ENCODE measurements around the gene IL17RE. TPM values are rescaled to one million over a fixed set of nuclear protein-coding genes. Genes with fewer than 3 reads are reported as not detected.
A peak's percentile ranks its signal among the peaks of the same experiment; 100 is the strongest.

The IL17RE gene
- total and polyA plus RNA-seq, 9 of the 15 experiments (the other 6 are each of a cell fraction or from before 2014, with no cell fraction given) = 0.32 to 1.9 (median 0.51) TPM; not detected in 4

- TF ChIP-seq, protein P1, sequence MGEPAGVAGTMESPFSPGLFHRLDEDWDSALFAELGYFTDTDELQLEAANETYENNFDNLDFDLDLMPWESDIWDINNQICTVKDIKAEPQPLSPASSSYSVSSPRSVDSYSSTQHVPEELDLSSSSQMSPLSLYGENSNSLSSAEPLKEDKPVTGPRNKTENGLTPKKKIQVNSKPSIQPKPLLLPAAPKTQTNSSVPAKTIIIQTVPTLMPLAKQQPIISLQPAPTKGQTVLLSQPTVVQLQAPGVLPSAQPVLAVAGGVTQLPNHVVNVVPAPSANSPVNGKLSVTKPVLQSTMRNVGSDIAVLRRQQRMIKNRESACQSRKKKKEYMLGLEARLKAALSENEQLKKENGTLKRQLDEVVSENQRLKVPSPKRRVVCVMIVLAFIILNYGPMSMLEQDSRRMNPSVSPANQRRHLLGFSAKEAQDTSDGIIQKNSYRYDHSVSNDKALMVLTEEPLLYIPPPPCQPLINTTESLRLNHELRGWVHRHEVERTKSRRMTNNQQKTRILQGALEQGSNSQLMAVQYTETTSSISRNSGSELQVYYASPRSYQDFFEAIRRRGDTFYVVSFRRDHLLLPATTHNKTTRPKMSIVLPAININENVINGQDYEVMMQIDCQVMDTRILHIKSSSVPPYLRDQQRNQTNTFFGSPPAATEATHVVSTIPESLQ (CRISPR knock-in tag; IDR thresholded peaks at IDR 0.05) = no peak
- TF ChIP-seq, protein P2, sequence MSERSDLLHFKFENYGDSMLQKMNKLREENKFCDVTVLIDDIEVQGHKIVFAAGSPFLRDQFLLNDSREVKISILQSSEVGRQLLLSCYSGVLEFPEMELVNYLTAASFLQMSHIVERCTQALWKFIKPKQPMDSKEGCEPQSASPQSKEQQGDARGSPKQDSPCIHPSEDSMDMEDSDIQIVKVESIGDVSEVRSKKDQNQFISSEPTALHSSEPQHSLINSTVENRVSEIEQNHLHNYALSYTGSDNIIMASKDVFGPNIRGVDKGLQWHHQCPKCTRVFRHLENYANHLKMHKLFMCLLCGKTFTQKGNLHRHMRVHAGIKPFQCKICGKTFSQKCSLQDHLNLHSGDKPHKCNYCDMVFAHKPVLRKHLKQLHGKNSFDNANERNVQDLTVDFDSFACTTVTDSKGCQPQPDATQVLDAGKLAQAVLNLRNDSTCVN (CRISPR knock-in tag; IDR thresholded peaks at IDR 0.05) = no peak
- no peak for TF ChIP-seq E2F5 (CRISPR knock-in tag; IDR thresholded peaks at IDR 0.05)
Measured at GRCh38 chr3:9888540-9888939, 14.1 kb upstream of the IL17RE start (continued).

GRCh38 chr3:9889405-9889804 is 13.2 kb upstream of the IL17RE start:
- Histone ChIP-seq H3K4me1 (replicated peaks in 1 of 2; ENCODE audit: control insufficient read depth in 2 of 2, insufficient read depth in 2 of 2, low read length in 2 of 2) (peaks cover 21 to 25% of the 10 kb centered on the region in 2 experiments), H3K27ac (ENCODE audit: extremely low read depth, low read depth, low read length) (no peak overlapping the region), H3K9ac (ENCODE audit: insufficient read depth in 1 of 2, low read depth in 2 of 2, low read length in 2 of 2) (peak overlapping the region in 1 of 2 experiments; percentile 98; a peak in 1 of 4 replicates), H3K4me3 (no peak overlapping the region), H3K4me2 (ENCODE audit: insufficient read depth, low read length) (peak overlapping the region; percentile 91; the same call in 1 of the 2 replicates), H3K79me2 (ENCODE audit: control insufficient read depth, insufficient read depth, low read length) (peaks cover 38% of the 10 kb centered on the region), H4K20me1 (replicated peaks; ENCODE audit: control insufficient read depth, insufficient read depth, low read length) (no peaks in the 10 kb centered on the region), H3K9me3 (replicated peaks; ENCODE audit: control insufficient read depth, insufficient read depth, low read depth, low read length) (no peaks in the 10 kb centered on the region), H3K27me3 (ENCODE audit: control insufficient read depth in 2 of 2, insufficient read depth in 2 of 2, low read length in 2 of 2) (no peaks in the 10 kb centered on the region), H2AFZ (ENCODE audit: low read depth, low read length) (peak overlapping the region; percentile 97), H3K9me1 (ENCODE audit: control insufficient read depth, insufficient read depth, low read length) (peaks cover 7% of the 10 kb centered on the region), H3K36me3 (ENCODE audit: control insufficient read depth, insufficient read depth, low read length) (peaks cover 27% of the 10 kb centered on the region)
- BruUV-seq (replicated peaks) = no TSS peak
- intact Hi-C loops (cut with micrococcal nuclease) = no loop called here
- POLR2A ChIA-PET = interaction anchor here (0.9 to 3.4 kb wide), 6 partner anchors 9 to 415 kb away, joined by 3 to 33 read pairs (median 6); partner anchors contain the start of genes CIDEC and IL17RE
- ATAC-seq (no peak), DNase-seq (ENCODE audit: extremely low read depth in 1 of 4, low spot score in 3 of 4) (no peak), FAIRE-seq (no peak)
- WGBS (ENCODE audit: insufficient coverage, low coverage, missing lambda C conversion rate) = 39% methylated on average over 5 of the region's 5 CpGs
- CTCF ChIA-PET (ENCODE audit: low intra/inter-chr PET ratio) = no interaction called here
- in situ Hi-C loops (cut with MboI) = no loop called here
- TF ChIP-seq GTF2E2 (tag; IDR thresholded peaks at IDR 0.05) = no peak
- no peak for TF ChIP-seq CEBPG (CRISPR knock-in tag; IDR thresholded peaks at IDR 0.05)
- TF ChIP-seq CEBPG (tag; conservative IDR thresholded peaks at IDR 0.05 in 1 of 2, IDR thresholded peaks at IDR 0.05 in 1 of 2) = peak; percentile 38 to 74
- TF ChIP-seq CEBPB (tag; IDR thresholded peaks at IDR 0.05) = peak; percentile 74
- TF ChIP-seq, protein P3, sequence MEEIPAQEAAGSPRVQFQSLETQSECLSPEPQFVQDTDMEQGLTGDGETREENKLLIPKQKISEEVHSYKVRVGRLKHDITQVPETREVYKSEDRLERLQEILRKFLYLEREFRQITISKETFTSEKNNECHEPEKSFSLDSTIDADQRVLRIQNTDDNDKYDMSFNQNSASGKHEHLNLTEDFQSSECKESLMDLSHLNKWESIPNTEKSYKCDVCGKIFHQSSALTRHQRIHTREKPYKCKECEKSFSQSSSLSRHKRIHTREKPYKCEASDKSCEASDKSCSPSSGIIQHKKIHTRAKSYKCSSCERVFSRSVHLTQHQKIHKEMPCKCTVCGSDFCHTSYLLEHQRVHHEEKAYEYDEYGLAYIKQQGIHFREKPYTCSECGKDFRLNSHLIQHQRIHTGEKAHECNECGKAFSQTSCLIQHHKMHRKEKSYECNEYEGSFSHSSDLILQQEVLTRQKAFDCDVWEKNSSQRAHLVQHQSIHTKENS (CRISPR knock-in tag; IDR thresholded peaks at IDR 0.05) = no peak

All from K562 (cell line).